PFSK-1 (cell line): ENCODE results near the gene MEFV.

Experiments
- POLR2AphosphoS5 ChIP-seq: IDR thresholded peaks from 2 replicates; pipeline ENCODE4 v1.6.1; 2012; ENCODE audit warnings: low read depth, mild to moderate bottlenecking, control low read depth, low read length, moderate library complexity
- TAF1 ChIP-seq: IDR thresholded peaks from 2 replicates; pipeline ENCODE4 v1.6.1; 2012; ENCODE audit warnings: low read length, control low read depth, borderline replicate concordance; ENCODE audit not compliant: insufficient read depth
- TF ChIP-seq, protein P1 (sequence below), 2 experiments: IDR thresholded peaks; 2 replicates each; pipeline versions ENCODE4 v1.6.1 to v1.8.0; 2011 to 2012; ENCODE audit warnings: low read depth in 2 of 2, low read length in 2 of 2, control low read depth in 1 of 2, inconsistent platforms in 1 of 2, mild to moderate bottlenecking in 1 of 2, moderate library complexity in 1 of 2; ENCODE audit not compliant: insufficient read depth in 1 of 2

DNA sequence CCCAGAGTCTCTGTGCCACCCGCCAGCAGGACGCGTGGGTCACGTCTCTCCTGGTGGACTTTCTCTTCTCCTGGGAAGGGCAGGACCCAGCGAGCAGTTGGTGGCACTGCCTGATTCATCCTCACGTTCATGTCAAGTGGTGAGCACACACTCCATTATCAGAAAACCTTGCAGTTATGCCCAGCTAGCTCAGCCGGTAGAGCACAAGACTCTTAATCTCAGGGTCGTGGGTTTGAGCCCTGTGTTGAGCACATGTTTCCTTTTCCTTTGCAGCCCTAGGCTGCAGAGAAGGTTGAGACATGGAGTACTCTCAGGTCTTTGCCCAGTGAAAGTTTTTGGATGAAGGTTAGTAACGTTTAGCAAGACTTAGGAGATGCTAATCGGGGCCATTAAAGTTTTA is 60.5 kb downstream of the MEFV start:
- no peak for TF ChIP-seq POLR2AphosphoS5
- TF ChIP-seq, protein P1, sequence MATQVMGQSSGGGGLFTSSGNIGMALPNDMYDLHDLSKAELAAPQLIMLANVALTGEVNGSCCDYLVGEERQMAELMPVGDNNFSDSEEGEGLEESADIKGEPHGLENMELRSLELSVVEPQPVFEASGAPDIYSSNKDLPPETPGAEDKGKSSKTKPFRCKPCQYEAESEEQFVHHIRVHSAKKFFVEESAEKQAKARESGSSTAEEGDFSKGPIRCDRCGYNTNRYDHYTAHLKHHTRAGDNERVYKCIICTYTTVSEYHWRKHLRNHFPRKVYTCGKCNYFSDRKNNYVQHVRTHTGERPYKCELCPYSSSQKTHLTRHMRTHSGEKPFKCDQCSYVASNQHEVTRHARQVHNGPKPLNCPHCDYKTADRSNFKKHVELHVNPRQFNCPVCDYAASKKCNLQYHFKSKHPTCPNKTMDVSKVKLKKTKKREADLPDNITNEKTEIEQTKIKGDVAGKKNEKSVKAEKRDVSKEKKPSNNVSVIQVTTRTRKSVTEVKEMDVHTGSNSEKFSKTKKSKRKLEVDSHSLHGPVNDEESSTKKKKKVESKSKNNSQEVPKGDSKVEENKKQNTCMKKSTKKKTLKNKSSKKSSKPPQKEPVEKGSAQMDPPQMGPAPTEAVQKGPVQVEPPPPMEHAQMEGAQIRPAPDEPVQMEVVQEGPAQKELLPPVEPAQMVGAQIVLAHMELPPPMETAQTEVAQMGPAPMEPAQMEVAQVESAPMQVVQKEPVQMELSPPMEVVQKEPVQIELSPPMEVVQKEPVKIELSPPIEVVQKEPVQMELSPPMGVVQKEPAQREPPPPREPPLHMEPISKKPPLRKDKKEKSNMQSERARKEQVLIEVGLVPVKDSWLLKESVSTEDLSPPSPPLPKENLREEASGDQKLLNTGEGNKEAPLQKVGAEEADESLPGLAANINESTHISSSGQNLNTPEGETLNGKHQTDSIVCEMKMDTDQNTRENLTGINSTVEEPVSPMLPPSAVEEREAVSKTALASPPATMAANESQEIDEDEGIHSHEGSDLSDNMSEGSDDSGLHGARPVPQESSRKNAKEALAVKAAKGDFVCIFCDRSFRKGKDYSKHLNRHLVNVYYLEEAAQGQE (IDR thresholded peaks at IDR 0.05; ENCODE audit: insufficient read depth in 1 of 2, low read depth in 2 of 2, low read length in 2 of 2): no peak
- TF ChIP-seq TAF1: no peak
